ENCODE measurements around the gene RAPGEF3. TPM values are rescaled to one million over a fixed set of nuclear protein-coding genes. Genes with fewer than 3 reads are reported as not detected.

RAPGEF3 gene
- total RNA-seq, 2 donors from 2014 or later = 11.4 to 19.6 TPM

GRCh38 chr12:47789712-47790489 is 31.2 kb upstream of the RAPGEF3 start:
- H3K4me3 Mint-ChIP-seq = no peak overlapping the region
- Histone ChIP-seq H3K36me3 (ENCODE audit: control insufficient read depth, insufficient read depth, low read length) (peaks cover 89% of the 10 kb centered on the region), H3K9me3 (ENCODE audit: control insufficient read depth, low read length) (no peaks in the 10 kb centered on the region)

DNA sequence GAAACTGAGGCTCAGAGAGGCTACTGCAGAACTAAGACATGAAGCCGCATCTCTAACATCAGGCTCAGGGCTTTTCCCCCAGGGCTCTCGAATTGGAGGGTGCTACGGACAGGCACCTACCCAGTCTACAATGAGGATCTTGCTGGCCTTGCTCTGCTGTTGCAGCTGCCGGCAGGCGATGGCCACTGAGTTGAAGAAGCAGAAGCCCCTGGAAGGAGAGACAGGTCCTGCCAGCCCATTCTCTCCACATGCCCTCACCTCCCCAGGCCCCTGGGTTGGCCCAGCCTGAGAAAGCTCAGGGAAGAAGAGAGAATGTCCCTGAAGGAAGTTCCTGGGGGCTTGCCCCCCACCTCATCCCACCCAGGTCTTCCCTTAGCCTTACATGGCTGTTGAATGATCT is 30.5 kb upstream of the RAPGEF3 start:
- 93 to 100% methylated on average over 5 of the region's 5 CpGs for WGBS, 2 experiments (ENCODE audit: insufficient coverage in 1 of 2, insufficient read length in 1 of 2)
- Histone ChIP-seq H3K27me3 (ENCODE audit: control insufficient read depth, insufficient read depth, low read length, poor library complexity, severe bottlenecking) (no peaks in the 10 kb centered on the region), H3K9me3 (ENCODE audit: control insufficient read depth, low read length) (no peaks in the 10 kb centered on the region), H3K36me3 (ENCODE audit: control insufficient read depth, insufficient read depth, low read length) (peaks cover 89% of the 10 kb centered on the region), H3K9ac (ENCODE audit: extremely low read depth, low read length, poor library complexity, severe bottlenecking) (no peak overlapping the region), H3K27ac (ENCODE audit: low read depth, low read length) (no peak overlapping the region), H3K4me3 (ENCODE audit: low read length) (no peak overlapping the region), H3K4me1 (ENCODE audit: control insufficient read depth, insufficient read depth, low read length) (no peaks in the 10 kb centered on the region)
- H3K4me1 Mint-ChIP-seq = no peaks in the 10 kb centered on the region
- peaks cover 84% of the 10 kb centered on the region for H3K36me3 Mint-ChIP-seq (ENCODE audit: low read depth)
- no peaks in the 10 kb centered on the region for H3K9me3 Mint-ChIP-seq
- H3K27ac Mint-ChIP-seq = no peak overlapping the region
- no peak for TF ChIP-seq CTCF (conservative IDR thresholded peaks at IDR 0.05)
- no peak for DNase-seq
- H3K4me3 Mint-ChIP-seq = no peak overlapping the region
- H3K27me3 Mint-ChIP-seq (ENCODE audit: insufficient read depth) = no peaks in the 10 kb centered on the region

More at GRCh38 chr12:47789712-47790489, 31.2 kb upstream of the RAPGEF3 start:
- H3K27ac Mint-ChIP-seq = no peak overlapping the region
- no peaks in the 10 kb centered on the region for H3K27me3 Mint-ChIP-seq (ENCODE audit: insufficient read depth)
- peaks cover 83% of the 10 kb centered on the region for H3K36me3 Mint-ChIP-seq (ENCODE audit: low read depth)
- DNase-seq = no peak
- Histone ChIP-seq H3K27me3 (ENCODE audit: control insufficient read depth, insufficient read depth, low read length, poor library complexity, severe bottlenecking) (no peaks in the 10 kb centered on the region), H3K9ac (ENCODE audit: extremely low read depth, low read length, poor library complexity, severe bottlenecking) (no peak overlapping the region), H3K27ac (ENCODE audit: low read depth, low read length) (no peak overlapping the region), H3K4me1 (ENCODE audit: control insufficient read depth, insufficient read depth, low read length) (no peaks in the 10 kb centered on the region), H3K4me3 (ENCODE audit: low read length) (no peak overlapping the region)
- no peaks in the 10 kb centered on the region for H3K4me1 Mint-ChIP-seq
- H3K9me3 Mint-ChIP-seq = no peaks in the 10 kb centered on the region
- TF ChIP-seq CTCF (conservative IDR thresholded peaks at IDR 0.05) = no peak
- WGBS, 2 experiments (ENCODE audit: insufficient coverage in 1 of 2, insufficient read length in 1 of 2) = 91 to 93% methylated on average over 11 to 22 of the region's 22 CpGs

- Mint-ChIP-seq H3K36me3 (ENCODE audit: low read depth) (peaks cover 84% of the 10 kb centered on the region), H3K9me3 (no peaks in the 10 kb centered on the region), H3K4me3 (no peak overlapping the region), H3K4me1 (no peaks in the 10 kb centered on the region), H3K27ac (no peak overlapping the region), H3K27me3 (ENCODE audit: insufficient read depth) (no peaks in the 10 kb centered on the region)
- H3K27ac ChIP-seq (ENCODE audit: low read depth, low read length) = no peak overlapping the region
- H3K27me3 ChIP-seq (ENCODE audit: control insufficient read depth, insufficient read depth, low read length, poor library complexity, severe bottlenecking) = no peaks in the 10 kb centered on the region
- no peaks in the 10 kb centered on the region for H3K4me1 ChIP-seq (ENCODE audit: control insufficient read depth, insufficient read depth, low read length)
- DNase-seq = no peak
- TF ChIP-seq CTCF (conservative IDR thresholded peaks at IDR 0.05) = no peak
- peaks cover 84% of the 10 kb centered on the region for H3K36me3 ChIP-seq (ENCODE audit: control insufficient read depth, insufficient read depth, low read length)
- H3K4me3 ChIP-seq (ENCODE audit: low read length) = no peak overlapping the region
- H3K9me3 ChIP-seq (ENCODE audit: control insufficient read depth, low read length) = no peaks in the 10 kb centered on the region
- WGBS, 2 experiments (ENCODE audit: insufficient coverage in 1 of 2, insufficient read length in 1 of 2) = 88 to 97% methylated on average over 4 to 14 of the region's 14 CpGs
- no peak overlapping the region for H3K9ac ChIP-seq (ENCODE audit: extremely low read depth, low read length, poor library complexity, severe bottlenecking)
Measured at GRCh38 chr12:47787596-47788319, 29.1 kb upstream of the RAPGEF3 start.

Measured in endodermal cell (in vitro differentiated cells).